ENCODE results near the gene IFNL3.
"Not testable (repeated sequence)": the region's sequence is repeated elsewhere in the genome, so short reads cannot be mapped to it uniquely, and the experiment has no call there.

IFNL3 gene

GRCh38 chr19:39268085-39268484, 23.3 kb upstream of the IFNL3 start, which contains the start of gene IFNL2:
Gene IFNL2, plus strand, starts transcription at chr19:39268396. Its CDS starts 173 bp downstream, at chr19:39268569.
- not testable (repeated sequence) for H3K9me3 ChIP-seq (ENCODE audit: control insufficient read depth, low read depth, low read length); H3K36me3 ChIP-seq (ENCODE audit: control insufficient read depth, low read depth, low read length); H3K4me1 ChIP-seq (ENCODE audit: control insufficient read depth, low read depth, low read length); H3K27ac ChIP-seq (ENCODE audit: low read length); H3K9ac ChIP-seq (ENCODE audit: low read length); H3K4me3 ChIP-seq (ENCODE audit: low read length)
- peaks cover 46% of the 10 kb centered on the region for H3K27me3 ChIP-seq (ENCODE audit: control insufficient read depth, insufficient read depth, low read length)

GRCh38 chr19:39265321-39265916, 20.6 kb upstream of the IFNL3 start:
- no peaks in the 10 kb centered on the region for H3K9me3 ChIP-seq (ENCODE audit: control insufficient read depth, low read depth, low read length)
- peaks cover 63% of the 10 kb centered on the region for H3K27me3 ChIP-seq (ENCODE audit: control insufficient read depth, insufficient read depth, low read length)
- H3K4me3 ChIP-seq (ENCODE audit: low read length) = peak overlapping the region; percentile 24

GRCh38 chr19:39264306-39265290, 19.8 kb upstream of the IFNL3 start:
- H3K4me3 ChIP-seq (ENCODE audit: low read length) = peak overlapping the region; percentile 24
- H3K4me1 ChIP-seq (ENCODE audit: control insufficient read depth, low read depth, low read length) = no peaks in the 10 kb centered on the region
- H3K27me3 ChIP-seq (ENCODE audit: control insufficient read depth, insufficient read depth, low read length) = peaks cover 63% of the 10 kb centered on the region
- no peaks in the 10 kb centered on the region for H3K36me3 ChIP-seq (ENCODE audit: control insufficient read depth, low read depth, low read length)
- H3K9me3 ChIP-seq (ENCODE audit: control insufficient read depth, low read depth, low read length) = no peaks in the 10 kb centered on the region
- H3K9ac ChIP-seq (ENCODE audit: low read length) = no peak overlapping the region
- no peak overlapping the region for H3K27ac ChIP-seq (ENCODE audit: low read length)

More at GRCh38 chr19:39265321-39265916, 20.6 kb upstream of the IFNL3 start:
- no peak overlapping the region for H3K9ac ChIP-seq (ENCODE audit: low read length)
- no peak overlapping the region for H3K27ac ChIP-seq (ENCODE audit: low read length)
- no peaks in the 10 kb centered on the region for H3K4me1 ChIP-seq (ENCODE audit: control insufficient read depth, low read depth, low read length)
- H3K36me3 ChIP-seq (ENCODE audit: control insufficient read depth, low read depth, low read length) = no peaks in the 10 kb centered on the region

DNA sequence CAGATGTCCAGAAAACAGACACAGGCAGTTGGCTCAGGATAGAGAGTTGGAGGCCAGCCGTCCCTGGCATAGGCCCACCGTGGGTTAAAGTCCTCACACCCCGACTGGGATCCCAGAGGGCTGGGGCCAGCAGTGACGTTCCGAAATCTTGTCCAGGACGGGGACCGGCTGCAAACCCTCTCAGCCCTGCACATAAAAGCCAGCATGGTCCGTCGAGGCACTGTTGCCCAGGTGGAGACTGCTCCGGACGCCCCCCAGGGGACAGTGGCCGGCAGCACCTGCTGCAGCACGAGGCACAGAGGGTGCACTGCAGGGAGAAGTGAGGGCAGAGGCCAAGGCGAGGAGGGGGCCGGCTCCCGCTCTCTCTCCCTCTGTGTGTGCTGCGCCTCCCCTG, 19.1 kb upstream of the IFNL3 start:
- Histone ChIP-seq H3K27me3 (ENCODE audit: control insufficient read depth, insufficient read depth, low read length) (peaks cover 63% of the 10 kb centered on the region), H3K4me3 (ENCODE audit: low read length) (no peak overlapping the region), H3K4me1 (ENCODE audit: control insufficient read depth, low read depth, low read length) (no peaks in the 10 kb centered on the region), H3K36me3 (ENCODE audit: control insufficient read depth, low read depth, low read length) (no peaks in the 10 kb centered on the region), H3K9me3 (ENCODE audit: control insufficient read depth, low read depth, low read length) (no peaks in the 10 kb centered on the region), H3K27ac (ENCODE audit: low read length) (no peak overlapping the region), H3K9ac (ENCODE audit: low read length) (no peak overlapping the region)

- no peak overlapping the region for H3K9ac ChIP-seq (ENCODE audit: low read length)
- H3K9me3 ChIP-seq (ENCODE audit: control insufficient read depth, low read depth, low read length) = no peaks in the 10 kb centered on the region
- no peak overlapping the region for H3K27ac ChIP-seq (ENCODE audit: low read length)
- no peaks in the 10 kb centered on the region for H3K4me1 ChIP-seq (ENCODE audit: control insufficient read depth, low read depth, low read length)
- H3K27me3 ChIP-seq (ENCODE audit: control insufficient read depth, insufficient read depth, low read length) = peaks cover 60% of the 10 kb centered on the region
- no peaks in the 10 kb centered on the region for H3K36me3 ChIP-seq (ENCODE audit: control insufficient read depth, low read depth, low read length)
- no peak overlapping the region for H3K4me3 ChIP-seq (ENCODE audit: low read length)
These were observed 17.7 kb upstream of the IFNL3 start for GRCh38 chr19:39262496-39262895.

GRCh38 chr19:39261704-39262103, 16.9 kb upstream of the IFNL3 start:
- Histone ChIP-seq H3K4me1 (ENCODE audit: control insufficient read depth, low read depth, low read length) (no peaks in the 10 kb centered on the region), H3K27ac (ENCODE audit: low read length) (no peak overlapping the region), H3K27me3 (ENCODE audit: control insufficient read depth, insufficient read depth, low read length) (peaks cover 54% of the 10 kb centered on the region)

DNA sequence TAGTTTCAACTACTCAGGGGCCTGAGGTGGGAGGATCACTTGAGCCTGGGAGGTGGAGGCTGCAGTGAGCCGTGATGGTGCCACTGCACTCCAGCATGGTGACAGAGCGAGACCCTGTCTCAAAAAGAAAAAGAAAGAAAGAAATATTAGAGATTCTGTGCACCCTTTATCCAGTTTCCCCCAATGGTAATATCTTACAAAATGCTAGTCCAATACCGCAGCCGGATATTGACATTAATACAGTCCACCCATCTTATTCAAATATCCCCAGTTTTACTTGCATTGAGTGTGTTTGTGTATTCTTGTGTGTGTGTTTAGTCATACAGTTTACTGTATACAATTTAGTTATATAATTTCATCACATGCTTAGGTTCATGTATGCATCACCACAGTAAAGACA, 12.4 kb upstream of the IFNL3 start:
- peaks cover 9% of the 10 kb centered on the region for H3K27me3 ChIP-seq (ENCODE audit: control insufficient read depth, insufficient read depth, low read length)

More at GRCh38 chr19:39261704-39262103, 16.9 kb upstream of the IFNL3 start:
- no peak overlapping the region for H3K9ac ChIP-seq (ENCODE audit: low read length)
- no peaks in the 10 kb centered on the region for H3K9me3 ChIP-seq (ENCODE audit: control insufficient read depth, low read depth, low read length)
- H3K36me3 ChIP-seq (ENCODE audit: control insufficient read depth, low read depth, low read length) = no peaks in the 10 kb centered on the region
- no peak overlapping the region for H3K4me3 ChIP-seq (ENCODE audit: low read length)

DNA sequence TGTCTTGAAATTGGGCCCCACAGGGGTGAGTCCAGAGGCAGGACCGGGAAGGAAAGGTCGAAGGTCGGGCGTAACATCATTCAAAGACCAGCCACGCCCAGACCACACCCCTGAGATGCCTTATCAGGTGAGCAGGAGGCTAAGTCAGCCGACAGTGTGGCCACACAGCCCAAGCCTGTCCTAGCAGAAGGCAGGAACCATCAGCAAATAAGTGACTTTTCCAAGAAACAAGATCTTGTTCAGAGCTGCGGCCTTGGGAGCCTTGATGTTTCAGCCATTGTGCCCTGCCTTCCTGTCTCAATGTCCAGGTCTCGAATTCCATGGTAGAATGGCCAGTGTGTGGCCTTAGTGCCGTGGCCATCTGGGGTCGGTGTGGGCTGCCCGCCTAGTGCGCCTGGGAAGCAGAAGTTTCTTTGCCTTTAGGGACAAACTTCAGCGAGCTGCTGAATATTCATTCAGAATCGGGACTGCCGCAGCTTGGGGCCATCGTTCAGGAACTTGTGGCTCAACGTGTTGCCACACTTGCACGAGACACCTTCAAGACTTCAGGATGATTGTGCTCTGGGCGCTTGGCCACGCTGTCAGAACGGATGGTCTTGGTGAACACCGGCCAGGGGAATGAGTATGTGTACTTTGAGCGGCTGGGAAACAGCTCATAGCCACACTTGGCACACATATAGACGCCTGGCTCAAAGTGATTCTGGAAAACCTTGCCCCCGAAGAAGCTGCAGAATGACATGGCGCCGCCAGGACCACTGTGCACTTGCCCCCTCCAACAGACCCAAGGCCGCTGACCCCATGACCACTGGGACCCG, 9.9 kb upstream of the IFNL3 start:
- H3K4me1 ChIP-seq (ENCODE audit: control insufficient read depth, low read depth, low read length) = no peaks in the 10 kb centered on the region

More for the DNA sequence above, 12.4 kb upstream of the IFNL3 start:
- Histone ChIP-seq H3K4me3 (ENCODE audit: low read length) (no peak overlapping the region), H3K36me3 (ENCODE audit: control insufficient read depth, low read depth, low read length) (no peaks in the 10 kb centered on the region), H3K27ac (ENCODE audit: low read length) (no peak overlapping the region), H3K4me1 (ENCODE audit: control insufficient read depth, low read depth, low read length) (no peaks in the 10 kb centered on the region), H3K9ac (ENCODE audit: low read length) (no peak overlapping the region), H3K9me3 (ENCODE audit: control insufficient read depth, low read depth, low read length) (no peaks in the 10 kb centered on the region)

GRCh38 chr19:39253374-39254149, 8.8 kb upstream of the IFNL3 start:
- H3K4me1 ChIP-seq (ENCODE audit: control insufficient read depth, low read depth, low read length) = no peaks in the 10 kb centered on the region
- H3K27me3 ChIP-seq (ENCODE audit: control insufficient read depth, insufficient read depth, low read length) = peaks cover 32% of the 10 kb centered on the region
- H3K27ac ChIP-seq (ENCODE audit: low read length) = no peak overlapping the region
- no peaks in the 10 kb centered on the region for H3K36me3 ChIP-seq (ENCODE audit: control insufficient read depth, low read depth, low read length)
- H3K9ac ChIP-seq (ENCODE audit: low read length) = no peak overlapping the region
- H3K9me3 ChIP-seq (ENCODE audit: control insufficient read depth, low read depth, low read length) = no peaks in the 10 kb centered on the region
- no peak overlapping the region for H3K4me3 ChIP-seq (ENCODE audit: low read length)

More for the DNA sequence above, 9.9 kb upstream of the IFNL3 start:
- Histone ChIP-seq H3K27me3 (ENCODE audit: control insufficient read depth, insufficient read depth, low read length) (peaks cover 20% of the 10 kb centered on the region), H3K27ac (ENCODE audit: low read length) (no peak overlapping the region), H3K4me3 (ENCODE audit: low read length) (no peak overlapping the region), H3K36me3 (ENCODE audit: control insufficient read depth, low read depth, low read length) (no peaks in the 10 kb centered on the region), H3K9ac (ENCODE audit: low read length) (no peak overlapping the region), H3K9me3 (ENCODE audit: control insufficient read depth, low read depth, low read length) (no peaks in the 10 kb centered on the region)

- no peaks in the 10 kb centered on the region for H3K36me3 ChIP-seq (ENCODE audit: control insufficient read depth, low read depth, low read length)
- peaks cover 43% of the 10 kb centered on the region for H3K27me3 ChIP-seq (ENCODE audit: control insufficient read depth, insufficient read depth, low read length)
- H3K9me3 ChIP-seq (ENCODE audit: control insufficient read depth, low read depth, low read length) = no peaks in the 10 kb centered on the region
- H3K4me1 ChIP-seq (ENCODE audit: control insufficient read depth, low read depth, low read length) = no peaks in the 10 kb centered on the region
- no peak overlapping the region for H3K9ac ChIP-seq (ENCODE audit: low read length)
- H3K4me3 ChIP-seq (ENCODE audit: low read length) = no peak overlapping the region
- H3K27ac ChIP-seq (ENCODE audit: low read length) = no peak overlapping the region
These were observed 7.7 kb upstream of the IFNL3 start for GRCh38 chr19:39252458-39252857.

All from iPS-18a (cell line).